Measurements from ENCODE around the gene ZBTB44.

ZBTB44 gene

GRCh38 chr11:130328420-130328819 is 13.7 kb upstream of the ZBTB44 start:
- Histone ChIP-seq H3K4me2 (ENCODE audit: low read length) (no peak overlapping the region), H3K4me3 (ENCODE audit: low read depth, low read length) (no peak overlapping the region), H3K9me3 (ENCODE audit: control insufficient read depth, low read length) (no peaks in the 10 kb centered on the region), H3K79me2 (no peaks in the 10 kb centered on the region), H2AFZ (no peak overlapping the region), H3K36me3 (ENCODE audit: control insufficient read depth, insufficient read depth, low read length) (no peaks in the 10 kb centered on the region), H3K27me3 (ENCODE audit: control insufficient read depth, insufficient read depth, low read length) (no peaks in the 10 kb centered on the region), H3K27ac (no peak overlapping the region), H3K4me1 (peaks cover 4% of the 10 kb centered on the region), H3K9ac (no peak overlapping the region)
- no peak for TF ChIP-seq CTCF (IDR thresholded peaks at IDR 0.05)

GRCh38 chr11:130327716-130328115 is 13.0 kb upstream of the ZBTB44 start:
- no peak for TF ChIP-seq CTCF (IDR thresholded peaks at IDR 0.05)
- H3K4me2 ChIP-seq (ENCODE audit: low read length) = no peak overlapping the region
- no peak overlapping the region for H3K4me3 ChIP-seq (ENCODE audit: low read depth, low read length)
- no peaks in the 10 kb centered on the region for H3K79me2 ChIP-seq
- H2AFZ ChIP-seq = no peak overlapping the region
- H3K27me3 ChIP-seq (ENCODE audit: control insufficient read depth, insufficient read depth, low read length) = no peaks in the 10 kb centered on the region
- H3K27ac ChIP-seq = no peak overlapping the region
- no peaks in the 10 kb centered on the region for H3K36me3 ChIP-seq (ENCODE audit: control insufficient read depth, insufficient read depth, low read length)
- peaks cover 4% of the 10 kb centered on the region for H3K4me1 ChIP-seq
- H3K9me3 ChIP-seq (ENCODE audit: control insufficient read depth, low read length) = no peaks in the 10 kb centered on the region
- H3K9ac ChIP-seq = no peak overlapping the region

GRCh38 chr11:130325691-130326090 is 11.0 kb upstream of the ZBTB44 start:
- H3K9me3 ChIP-seq (ENCODE audit: control insufficient read depth, low read length) = no peaks in the 10 kb centered on the region
- no peaks in the 10 kb centered on the region for H3K79me2 ChIP-seq

GRCh38 chr11:130323452-130324450 is 9.0 kb upstream of the ZBTB44 start:
- Histone ChIP-seq H3K9ac (no peak overlapping the region), H3K79me2 (no peaks in the 10 kb centered on the region), H3K9me3 (ENCODE audit: control insufficient read depth, low read length) (no peaks in the 10 kb centered on the region), H3K27ac (no peak overlapping the region), H3K27me3 (ENCODE audit: control insufficient read depth, insufficient read depth, low read length) (no peaks in the 10 kb centered on the region), H2AFZ (no peak overlapping the region), H3K4me2 (ENCODE audit: low read length) (no peak overlapping the region), H3K36me3 (ENCODE audit: control insufficient read depth, insufficient read depth, low read length) (no peaks in the 10 kb centered on the region), H3K4me3 (ENCODE audit: low read depth, low read length) (no peak overlapping the region), H3K4me1 (no peaks in the 10 kb centered on the region)
- TF ChIP-seq CTCF (IDR thresholded peaks at IDR 0.05) = no peak

More at GRCh38 chr11:130325691-130326090, 11.0 kb upstream of the ZBTB44 start:
- Histone ChIP-seq H3K4me3 (ENCODE audit: low read depth, low read length) (no peak overlapping the region), H3K36me3 (ENCODE audit: control insufficient read depth, insufficient read depth, low read length) (no peaks in the 10 kb centered on the region), H3K4me1 (peaks cover 4% of the 10 kb centered on the region), H3K4me2 (ENCODE audit: low read length) (no peak overlapping the region), H3K9ac (no peak overlapping the region), H3K27ac (no peak overlapping the region), H2AFZ (no peak overlapping the region), H3K27me3 (ENCODE audit: control insufficient read depth, insufficient read depth, low read length) (no peaks in the 10 kb centered on the region)
- no peak for TF ChIP-seq CTCF (IDR thresholded peaks at IDR 0.05)
